ENCODE measurements around the gene ZNF70.

Gene ZNF70

DNA sequence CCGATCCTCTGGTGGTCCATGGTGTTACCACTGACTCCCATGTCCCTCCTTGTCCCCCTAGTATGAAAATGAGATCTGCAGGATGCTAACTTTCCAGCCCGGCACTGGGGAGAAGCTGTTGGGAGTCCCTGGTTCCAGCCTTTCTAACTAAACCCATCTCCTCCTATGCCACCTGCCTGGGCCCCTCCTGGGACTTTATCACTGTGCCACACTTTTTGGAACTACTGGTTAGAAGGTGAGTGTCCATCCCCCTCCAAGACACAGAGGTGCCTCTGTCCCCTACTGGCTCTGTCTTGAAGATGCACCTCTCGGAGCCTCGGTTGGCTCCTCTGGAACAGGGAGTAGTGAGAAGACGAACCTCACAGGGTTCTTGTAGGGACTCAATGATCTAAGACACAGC lies 60.2 kb downstream of the ZNF70 start, which contains the start of gene RGL4:
TSS of gene RGL4 (plus strand) at position 301 of the 400 bp plus-strand sequence. CDS start 1,018 bp downstream, outside the sequence.
- no peak for DNase-seq

DNA sequence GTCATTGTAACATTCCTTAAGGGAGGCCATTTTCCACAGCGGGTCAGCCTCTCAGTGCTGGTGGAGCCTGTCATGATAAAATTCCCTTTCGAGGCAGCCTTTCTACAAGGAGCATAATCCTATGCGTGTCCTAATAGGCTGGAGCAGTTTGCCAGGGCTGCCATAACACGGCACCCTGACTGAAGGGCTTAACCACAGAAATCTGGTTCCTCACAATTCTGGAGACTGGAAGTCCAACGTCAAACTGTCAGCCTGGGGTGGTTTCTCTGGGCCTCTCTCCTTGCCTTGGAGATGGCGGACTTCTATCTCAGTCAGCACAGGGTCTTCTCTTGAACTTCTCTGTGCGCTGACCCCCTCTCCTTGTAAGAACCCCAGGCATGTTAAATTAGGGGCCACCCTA lies 61.5 kb downstream of the ZNF70 start:
- DNase-seq, result no peak

All from CD4-positive, alpha-beta T cell treated with Interferon alpha-2 for 1 hour (primary cell).